Amniotic stem cell (primary cell): ENCODE results near the gene ZNF493.

ENCODE experiments used
- DNase-seq: peaks from one replicate; lab custom pipeline; 2025; lab: John Stamatoyannopoulos, UW

The ZNF493 gene

DNA sequence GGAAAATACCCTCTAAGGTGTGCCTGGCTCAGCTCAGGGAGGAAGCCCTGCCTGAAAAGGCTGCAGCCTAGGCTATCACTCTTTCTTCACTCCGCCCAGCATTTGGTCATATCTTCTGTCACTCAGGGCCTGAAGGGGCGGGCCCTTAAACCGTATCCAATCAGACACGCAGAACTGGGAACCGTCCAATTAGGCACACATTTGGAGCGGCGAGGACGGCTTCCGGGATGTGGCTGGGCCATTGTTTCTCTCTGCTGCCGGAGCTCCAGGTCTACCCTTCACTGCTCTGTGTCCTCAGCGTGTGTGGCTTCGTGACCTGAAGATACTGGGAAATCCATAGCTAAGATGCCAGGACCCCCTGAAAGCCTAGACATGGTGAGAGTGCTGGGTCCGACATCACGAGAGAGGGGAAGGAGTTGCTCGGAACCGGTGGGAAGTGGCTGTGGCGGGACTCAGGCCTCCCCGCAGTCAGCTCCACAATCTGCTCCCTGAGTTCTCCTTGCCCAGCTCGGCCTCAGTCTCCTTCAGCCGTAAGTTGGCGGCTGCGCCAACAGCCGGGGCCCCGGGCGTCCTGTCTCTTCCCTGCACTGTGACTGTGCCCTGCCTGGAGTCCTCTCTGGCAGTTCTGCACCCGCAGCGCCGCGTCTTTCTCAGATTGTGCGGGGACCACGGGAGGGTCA, at the start of gene ZNF493:
Gene ZNF493 (plus strand): TSS at position 241 of the 680 bp plus-strand sequence. CDS start 105 bp downstream, at position 346.
- DNase-seq, result peak; percentile 94

DNA sequence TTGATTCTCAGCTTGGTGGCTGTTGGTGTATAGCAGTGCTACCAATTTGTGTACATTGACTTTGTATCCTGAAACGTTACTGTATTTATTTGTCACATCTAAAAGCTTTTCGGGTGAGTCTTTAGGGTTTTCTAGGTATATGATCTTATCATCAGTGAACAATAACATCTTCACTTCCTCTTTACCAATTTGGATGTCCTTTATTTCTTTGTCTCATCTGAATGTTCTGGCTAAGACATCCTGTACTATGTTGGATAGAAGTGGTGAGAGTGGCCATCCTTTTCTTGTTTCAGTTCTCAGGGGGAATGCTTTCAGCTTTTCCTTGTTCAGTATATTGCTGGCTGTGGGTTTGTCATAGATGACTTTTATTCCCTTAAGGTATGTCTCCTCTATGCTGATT, 44.1 kb upstream of the ZNF493 start:
- no peak for DNase-seq

DNA sequence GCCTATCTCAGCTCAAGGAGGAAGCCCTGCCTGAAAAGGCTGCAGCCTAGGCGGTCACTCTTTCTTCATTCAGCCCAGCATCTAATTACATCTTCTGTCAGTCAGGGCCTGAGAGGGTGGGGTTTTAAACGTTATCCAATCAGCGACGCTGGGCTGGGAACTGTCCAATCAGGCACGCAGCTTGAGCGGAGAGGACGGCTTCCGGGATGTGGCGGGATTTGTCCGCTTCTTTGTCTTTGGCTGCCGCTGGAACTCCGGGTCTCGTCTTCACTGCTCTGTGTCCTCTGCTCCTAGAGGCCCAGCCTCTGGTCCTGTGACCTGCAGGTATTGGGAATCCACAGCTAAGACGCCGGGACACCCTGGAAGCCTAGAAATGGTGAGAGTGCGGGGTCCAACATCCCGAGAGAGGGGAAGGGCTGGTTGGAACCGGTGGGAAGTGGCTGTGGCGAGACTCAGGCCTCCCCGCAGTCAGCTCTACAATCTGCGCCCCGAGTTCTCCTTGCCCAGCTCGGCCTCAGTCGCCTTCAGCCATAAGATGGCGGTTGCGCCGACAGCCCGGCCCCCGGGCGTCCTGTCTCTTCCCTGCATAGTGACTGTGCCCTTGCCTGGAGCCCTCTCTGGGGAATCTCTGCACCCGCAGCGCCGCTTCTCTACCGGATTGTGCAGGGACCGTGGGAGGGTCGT, 38.0 kb upstream of the ZNF493 start, which contains the start of gene ZNF738:
Gene ZNF738 (plus strand): TSS at position 233 of the 684 bp plus-strand sequence. CDS start 141 bp downstream, at position 374.
- DNase-seq, result peak; percentile 91

DNA sequence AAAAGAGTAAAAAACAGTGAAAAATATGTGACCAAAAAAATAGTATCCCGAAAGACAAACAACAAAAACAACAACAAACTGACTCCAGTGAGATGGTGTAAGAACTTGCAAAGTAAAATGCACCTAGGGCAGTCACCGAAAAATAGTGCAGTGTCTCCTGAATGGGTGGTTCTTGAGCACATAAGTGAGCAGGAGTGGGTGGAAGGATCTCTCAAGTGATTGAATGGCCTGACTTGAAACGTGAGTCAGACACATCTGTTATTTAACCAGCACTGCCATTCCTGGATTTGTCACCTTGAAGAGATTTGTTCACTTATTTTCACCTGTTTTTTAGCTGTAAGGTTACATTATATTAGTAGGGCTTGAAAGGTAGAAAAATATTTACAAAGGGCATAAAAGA, 34.6 kb upstream of the ZNF493 start:
- DNase-seq, result no peak

DNA sequence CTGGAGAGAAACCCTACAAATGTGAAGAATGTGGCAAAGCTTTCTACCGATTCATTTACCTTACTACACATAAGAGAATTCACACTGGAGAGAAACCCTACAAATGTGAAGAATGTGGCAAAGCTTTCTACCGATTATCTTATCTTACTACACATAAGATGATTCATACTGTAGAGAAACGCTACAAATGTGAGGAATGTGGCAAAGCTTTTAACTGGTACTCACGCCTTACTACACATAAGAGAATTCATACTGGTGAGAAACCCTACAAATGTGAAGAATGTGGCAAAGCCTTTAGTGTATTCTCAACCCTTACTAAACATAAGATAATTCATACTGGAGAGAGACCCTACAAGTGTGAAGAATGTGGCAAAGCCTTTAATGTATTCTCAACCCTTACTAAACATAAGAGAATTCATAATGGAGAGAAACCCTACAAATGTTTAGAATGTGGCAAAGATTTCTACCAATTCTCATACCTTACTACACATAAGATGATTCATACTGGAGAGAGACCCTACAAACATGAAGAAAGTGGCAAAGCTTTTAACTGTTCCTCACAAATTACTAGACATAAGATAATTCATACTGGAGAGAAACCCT, 12.9 kb upstream of the ZNF493 start:
- no peak for DNase-seq

DNA sequence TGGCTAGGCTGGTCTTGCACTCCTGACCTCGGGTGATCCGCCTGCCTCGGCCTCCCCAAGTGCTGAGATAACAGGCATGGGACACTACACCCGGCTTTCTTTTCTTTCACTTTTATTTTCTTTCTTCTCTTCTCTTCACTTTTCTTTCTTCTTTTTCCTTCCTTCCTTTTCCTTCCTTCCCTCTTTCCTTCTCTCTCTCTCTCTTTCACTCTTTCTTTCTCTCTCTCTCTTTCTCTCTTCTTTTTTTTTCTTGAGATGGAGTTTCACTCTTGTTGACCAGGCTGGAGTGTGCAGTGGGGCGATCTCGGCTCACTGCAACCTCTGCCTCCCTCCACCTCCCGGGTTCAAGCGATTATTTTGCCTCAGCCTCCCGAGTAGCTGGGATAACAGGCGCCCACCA, 812 bp upstream of the ZNF493 start:
- DNase-seq, result no peak

DNA sequence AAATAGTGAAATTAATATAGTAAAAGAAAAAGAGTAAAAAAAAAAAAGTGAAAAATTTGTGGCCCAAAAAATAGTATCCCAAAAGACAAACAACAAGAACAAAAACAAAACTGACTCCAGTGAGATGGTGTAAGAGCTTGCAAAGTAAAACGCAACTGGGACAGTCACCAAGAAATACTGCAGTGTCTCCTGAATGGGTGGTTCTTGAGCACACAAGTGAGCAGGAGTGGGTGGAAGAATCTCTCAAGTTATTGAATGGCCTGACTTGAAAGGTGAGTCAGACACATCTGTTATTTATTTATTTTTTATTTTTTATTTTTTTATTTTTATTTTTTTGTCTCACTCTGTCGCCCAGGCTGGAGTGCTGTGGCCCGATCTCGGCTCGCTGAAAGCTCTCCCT, 1.9 kb downstream of the ZNF493 start:
- no peak for DNase-seq

DNA sequence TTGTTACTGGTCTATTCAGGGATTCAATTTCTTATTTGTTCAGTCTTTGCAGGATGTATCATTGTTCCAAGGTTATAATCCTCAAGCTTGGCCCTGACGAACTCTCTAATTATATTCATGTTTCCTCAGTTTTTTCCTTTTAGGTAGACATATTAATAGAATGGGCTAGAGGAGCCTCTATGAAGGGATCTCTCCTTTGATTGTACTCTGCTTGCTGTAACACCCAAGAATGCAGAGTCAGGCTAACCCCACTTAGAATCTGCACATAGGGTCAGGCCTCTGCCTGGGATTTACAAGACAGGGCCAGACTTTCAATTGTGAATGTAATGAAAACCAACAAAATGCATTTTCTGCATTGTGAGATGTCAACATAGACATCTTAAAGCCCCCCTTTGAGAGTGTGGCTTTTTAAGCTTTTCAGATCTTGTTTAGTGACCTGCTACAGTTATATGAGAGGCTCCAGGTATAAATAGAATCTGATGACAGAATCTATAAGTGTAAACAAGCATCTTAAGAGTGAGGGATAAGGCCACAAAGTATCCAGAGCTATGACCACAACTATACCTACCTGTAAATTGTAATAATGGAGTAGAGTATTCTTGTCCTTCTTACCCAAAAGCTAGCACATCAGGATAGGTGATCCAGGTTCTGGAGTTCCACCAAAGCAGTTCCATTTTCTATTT, 5.5 kb downstream of the ZNF493 start:
- no peak for DNase-seq

DNA sequence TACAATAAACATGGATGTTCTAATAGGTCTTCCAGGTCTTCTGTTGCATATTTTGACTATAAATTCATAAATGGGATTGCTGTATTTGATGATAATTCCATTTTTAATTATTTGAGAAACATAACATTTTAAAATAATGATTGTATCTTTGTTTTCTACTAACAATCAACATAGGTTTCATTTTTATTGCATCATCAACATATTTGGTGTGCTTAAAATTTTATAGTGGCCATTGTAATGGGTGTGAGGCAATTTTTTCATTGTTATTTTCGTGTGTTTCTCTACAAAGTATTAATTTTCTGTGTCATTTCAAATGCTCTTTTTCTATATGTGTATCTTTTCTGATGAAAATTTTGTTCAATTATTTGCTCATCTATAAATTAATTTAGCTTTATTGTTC, 13.2 kb downstream of the ZNF493 start:
- no peak for DNase-seq

DNA sequence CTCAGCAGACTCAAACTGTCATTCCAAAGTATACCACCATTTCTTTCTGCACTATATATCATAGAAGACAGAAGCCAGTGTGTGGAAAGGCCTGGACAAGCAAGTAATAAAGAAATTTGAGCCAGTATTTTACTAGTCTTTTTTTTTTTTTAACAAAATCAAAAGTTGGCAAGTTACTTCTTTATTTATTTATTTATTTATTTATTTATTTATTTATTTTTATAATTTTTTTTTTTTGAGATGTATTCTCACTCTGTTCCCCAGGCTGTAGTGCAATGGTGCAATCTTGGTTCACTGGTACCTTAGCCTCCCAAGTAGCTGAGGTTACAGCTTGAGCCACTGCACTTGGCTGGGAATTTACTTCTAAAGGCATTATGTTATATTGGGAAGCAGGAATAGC, 25.3 kb downstream of the ZNF493 start:
- DNase-seq, result no peak

DNA sequence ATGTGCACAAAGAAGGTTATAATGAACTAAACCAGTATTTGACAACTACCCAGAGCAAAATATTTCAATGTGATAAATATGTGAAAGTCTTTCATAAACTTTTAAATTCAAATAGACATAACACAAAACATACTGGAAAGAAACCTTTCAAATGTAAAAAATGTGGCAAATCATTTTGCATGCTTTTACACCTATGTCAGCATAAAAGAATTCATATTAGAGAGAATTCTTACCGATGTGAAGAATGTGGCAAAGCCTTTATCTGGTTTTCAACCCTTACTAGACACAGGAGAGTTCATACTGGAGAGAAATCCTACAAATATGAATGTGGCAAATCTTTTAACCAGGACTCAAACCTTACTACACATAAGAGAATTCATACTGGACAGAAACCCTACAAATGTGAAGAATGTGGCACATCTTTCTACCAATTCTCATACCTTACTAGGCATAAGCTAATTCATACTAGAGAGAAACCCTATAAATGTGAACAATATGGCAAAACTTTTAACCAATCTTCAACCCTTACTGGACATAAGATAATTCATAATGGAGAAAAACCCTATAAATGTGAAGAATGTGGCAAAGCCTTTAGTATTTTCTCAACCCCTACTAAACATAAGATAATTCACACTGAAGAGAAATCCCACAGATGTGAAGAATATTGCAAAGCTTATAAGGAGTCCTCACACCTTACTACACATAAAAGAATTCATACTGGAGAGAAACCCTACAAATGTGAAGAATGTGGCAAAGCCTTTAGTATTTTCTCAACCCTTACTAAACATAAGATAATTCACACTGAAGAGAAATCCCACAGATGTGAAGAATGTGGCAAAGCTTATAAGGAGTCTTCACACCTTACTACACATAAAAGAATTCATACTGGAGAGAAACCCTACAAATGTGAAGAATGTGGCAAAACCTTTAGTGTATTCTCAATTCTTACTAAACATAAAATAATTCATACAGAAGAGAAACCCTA, 26.4 kb downstream of the ZNF493 start:
- DNase-seq, result no peak

DNA sequence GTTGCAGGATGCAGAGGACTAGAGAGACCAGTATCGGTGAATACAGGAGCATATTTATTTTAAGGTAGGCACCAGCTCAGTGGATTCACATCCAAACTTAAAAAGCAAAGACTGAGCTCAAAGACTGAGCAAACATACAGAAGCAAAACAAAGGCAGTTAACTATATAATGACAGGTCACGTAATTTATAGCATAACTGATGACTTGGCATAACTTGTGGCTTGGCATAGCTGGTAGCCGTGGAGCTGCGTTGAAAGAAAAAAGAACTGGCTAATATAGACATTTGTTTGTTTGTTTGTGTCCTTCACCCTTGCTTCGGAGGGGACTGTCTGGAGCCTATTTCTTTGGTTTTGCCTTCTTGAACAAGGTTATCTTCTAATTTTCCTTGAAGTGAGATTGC, 33.7 kb downstream of the ZNF493 start:
- no peak for DNase-seq

DNA sequence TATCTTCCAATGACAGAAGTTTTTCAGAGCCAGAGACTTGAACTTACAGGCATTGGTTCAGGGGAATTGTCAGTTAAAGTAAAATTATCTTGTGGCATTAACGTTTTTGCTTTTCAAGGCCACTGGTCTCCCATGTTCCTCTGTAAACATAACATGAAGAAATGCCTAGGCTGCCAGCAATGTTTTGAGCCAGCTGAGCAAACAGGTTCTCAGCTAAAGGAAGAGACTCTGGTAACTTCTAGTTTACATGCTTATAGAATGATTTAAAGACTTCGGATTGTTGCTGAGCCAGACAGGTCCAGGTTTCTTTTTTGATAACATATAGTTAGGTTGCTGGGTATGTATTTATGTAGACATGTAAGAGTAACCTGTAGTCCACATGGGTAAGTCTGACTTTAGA, 35.7 kb downstream of the ZNF493 start:
- DNase-seq, result no peak

DNA sequence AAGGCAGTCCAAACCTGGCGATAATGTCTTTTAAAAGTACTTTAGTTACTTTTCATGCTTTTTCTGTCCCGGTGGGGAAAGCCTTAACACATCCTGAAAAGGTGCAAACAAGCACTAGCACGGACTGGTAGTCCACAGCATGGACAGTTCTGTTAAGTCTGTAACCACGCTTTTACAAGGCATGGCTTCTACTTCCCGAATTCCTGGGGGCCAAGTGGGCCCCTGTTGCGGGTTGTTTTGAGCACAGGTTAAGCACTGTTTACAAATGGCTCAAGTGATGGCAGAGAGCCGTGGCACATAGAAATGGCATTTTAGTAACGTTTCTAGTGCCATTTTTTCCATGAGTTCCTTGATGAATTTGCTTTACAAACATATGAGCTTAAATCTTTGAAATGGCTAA, 37.6 kb downstream of the ZNF493 start:
- DNase-seq, result no peak

DNA sequence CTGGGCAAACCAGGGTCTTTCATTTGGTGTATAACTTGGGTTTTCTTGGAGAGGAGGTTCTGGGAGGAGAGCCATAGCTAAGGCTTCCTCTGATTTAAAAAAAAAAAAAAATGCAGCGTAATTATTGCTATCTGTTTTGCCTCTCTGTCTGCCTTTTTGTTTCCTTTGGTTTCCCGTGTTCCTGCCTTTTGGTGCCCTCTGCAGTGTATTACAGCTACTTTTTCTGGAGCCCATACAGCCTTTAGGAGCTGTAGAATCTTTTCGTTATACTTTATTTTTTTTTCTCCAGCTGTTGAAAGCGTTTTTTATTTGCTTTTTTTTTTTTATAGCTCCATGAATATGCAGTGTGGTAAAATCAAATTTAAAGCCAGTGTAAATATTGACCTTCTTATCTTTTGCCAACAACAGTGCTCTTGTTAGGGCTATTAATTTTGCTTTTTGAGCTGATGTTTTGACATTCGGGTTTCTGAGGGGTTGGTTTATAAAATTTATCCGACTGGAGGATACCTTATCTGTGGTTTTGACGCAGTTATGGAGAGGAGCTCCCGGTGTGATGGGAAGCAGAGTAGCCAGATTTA, 38.1 kb downstream of the ZNF493 start:
- no peak for DNase-seq

DNA sequence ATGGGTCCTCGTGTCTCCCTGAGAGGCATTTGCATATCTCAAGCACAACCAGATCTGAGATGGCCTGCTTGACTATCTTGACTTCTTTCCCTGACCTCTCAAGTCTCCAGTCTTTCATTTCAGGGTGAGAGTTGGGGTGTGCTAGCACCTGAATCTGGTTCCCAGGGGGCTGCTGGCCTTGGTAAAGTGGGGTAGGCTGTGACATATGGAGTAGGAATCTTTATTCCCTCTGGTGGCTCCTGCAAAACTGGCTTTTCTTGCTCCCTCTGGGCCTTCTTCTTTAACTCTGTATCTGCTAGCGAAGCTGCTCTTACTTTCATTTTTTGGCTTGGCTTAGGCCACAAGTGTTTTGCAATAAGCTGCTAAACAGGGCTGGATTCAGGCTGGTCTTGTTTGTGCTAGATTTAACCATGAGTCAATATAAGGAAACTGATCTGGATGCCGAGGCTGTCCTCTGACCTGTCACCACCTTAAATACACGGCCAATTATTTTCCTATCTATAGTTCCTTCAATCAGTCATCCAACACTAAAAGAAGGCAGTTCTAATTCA, 42.3 kb downstream of the ZNF493 start:
- no peak for DNase-seq

DNA sequence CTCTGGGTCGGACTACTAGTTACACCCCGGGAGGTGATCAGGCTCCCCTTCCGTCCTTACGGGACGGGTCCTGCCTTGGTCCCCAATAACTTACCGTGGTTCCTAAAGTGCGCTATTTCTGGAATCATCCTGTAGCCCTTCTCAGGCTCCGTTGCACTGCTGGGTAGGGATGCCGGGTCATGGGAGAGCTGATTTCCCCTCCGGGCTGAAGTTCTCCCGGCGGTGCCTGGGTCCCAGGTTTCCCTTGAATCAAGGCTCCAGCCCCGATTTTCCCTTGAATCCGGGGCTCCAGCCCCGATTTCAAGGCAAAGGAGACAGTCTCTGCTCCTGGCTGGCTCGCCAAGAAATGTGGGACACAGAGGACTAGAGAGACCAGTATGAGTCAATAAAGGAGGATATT, 43.4 kb downstream of the ZNF493 start:
- no peak for DNase-seq

DNA sequence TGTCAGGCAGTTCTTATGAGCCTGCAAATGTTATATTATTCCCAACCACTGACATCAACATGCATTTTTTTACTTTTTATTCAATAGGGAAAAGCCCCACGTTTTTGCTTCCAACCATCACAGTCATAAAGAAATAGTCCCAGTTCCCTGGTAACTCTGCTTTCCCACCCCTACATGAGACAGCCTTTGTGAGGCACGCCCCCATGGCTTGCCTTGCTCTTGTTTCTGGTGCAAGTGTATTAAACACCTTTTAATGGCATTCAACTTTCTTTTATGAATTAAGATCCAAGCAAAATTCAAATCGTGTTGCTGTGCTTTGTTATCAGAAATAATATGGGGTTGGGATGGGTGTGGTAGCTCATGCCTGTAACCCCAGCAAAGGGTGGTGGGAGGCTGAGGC, 54.3 kb downstream of the ZNF493 start:
- no peak for DNase-seq

DNA sequence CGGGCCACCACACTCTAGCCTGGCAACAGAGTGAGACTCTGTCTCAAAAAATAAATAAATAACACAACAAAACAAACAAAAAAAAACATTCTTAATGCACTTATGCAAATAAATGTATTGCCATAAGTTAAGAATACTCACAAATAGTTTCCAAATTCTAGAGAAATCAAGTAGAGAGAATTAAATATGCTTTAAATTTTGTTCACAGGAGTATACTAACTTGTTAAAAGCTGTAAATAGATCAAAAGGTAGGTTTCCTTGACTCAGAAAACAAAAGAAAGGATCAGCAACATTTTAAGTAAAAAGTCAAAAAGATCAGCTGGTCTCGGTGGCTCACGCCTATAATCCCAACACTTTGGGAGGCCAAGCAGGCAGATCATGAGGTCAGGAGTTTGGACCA, 58.0 kb downstream of the ZNF493 start:
- no peak for DNase-seq

DNA sequence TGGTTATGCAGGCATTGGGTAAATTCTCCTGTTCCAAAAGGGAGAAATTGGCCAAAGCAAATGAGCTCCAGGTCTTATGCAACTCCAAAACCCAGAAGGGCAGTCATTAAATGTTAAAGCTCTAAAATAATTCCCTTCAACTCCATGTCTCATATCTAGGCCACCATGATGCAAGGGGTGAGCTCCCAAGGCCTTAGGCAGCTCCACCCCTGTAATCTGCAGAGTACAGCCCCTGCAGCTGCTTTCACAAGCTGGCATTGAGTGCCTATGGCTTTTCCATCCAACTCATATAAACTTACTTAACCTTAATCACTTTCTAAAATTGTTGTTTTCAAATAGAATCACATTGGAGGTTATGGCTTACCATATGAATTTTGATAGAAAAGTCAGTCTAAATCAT, 63.8 kb downstream of the ZNF493 start:
- DNase-seq, result no peak

DNA sequence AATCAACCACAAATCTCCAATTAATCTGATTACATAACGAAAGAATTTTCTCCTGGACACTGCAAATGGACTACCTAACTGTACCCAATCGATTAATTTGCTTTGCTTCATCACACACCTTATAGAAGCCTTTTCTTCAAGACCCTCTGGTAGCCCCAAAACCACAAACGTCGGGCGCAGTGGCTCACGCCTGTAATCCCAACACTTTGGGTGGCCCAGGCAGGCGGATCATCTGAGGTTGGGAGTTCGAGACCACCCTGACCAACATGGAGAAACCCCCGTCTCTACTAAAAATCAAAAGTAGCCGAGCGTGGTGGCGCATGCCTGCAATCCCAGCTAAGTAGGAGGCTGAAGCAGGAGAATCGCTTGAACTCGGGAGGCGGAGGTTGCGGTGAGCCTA, 65.6 kb downstream of the ZNF493 start:
- no peak for DNase-seq
